Panc1 (cell line): Measurements from ENCODE around the gene MSGN1.

Experiments
- POLR2AphosphoS5 ChIP-seq: IDR thresholded peaks from 2 replicates; pipeline ENCODE4 v1.6.1; 2012; ENCODE audit warnings: mild to moderate bottlenecking, low read depth, low read length, moderate library complexity
- SIN3A ChIP-seq: IDR thresholded peaks from 2 replicates; pipeline ENCODE4 v1.6.1; 2012; ENCODE audit warnings: low read depth, mild to moderate bottlenecking, low read length, moderate library complexity, borderline replicate concordance; ENCODE audit not compliant: insufficient read depth
- TCF7L2 ChIP-seq: IDR thresholded peaks from 2 replicates; pipeline ENCODE4 v1.6.1; 2011; ENCODE audit warnings: mild to moderate bottlenecking, low read depth, low read length, inconsistent platforms
- TF ChIP-seq, protein P1 (sequence below): fragments of 450-650 bp; IDR thresholded peaks from 2 replicates; pipeline ENCODE4 v1.5.1; 2017; ENCODE audit warnings: mild to moderate bottlenecking
- TF ChIP-seq, protein P2 (sequence below), 2 experiments: IDR thresholded peaks; 2 replicates each; pipeline ENCODE4 v1.6.1; 2011 to 2012; ENCODE audit warnings: low read depth in 2 of 2, control low read depth in 1 of 2, low read length in 1 of 2, mild to moderate bottlenecking in 1 of 2, moderate library complexity in 1 of 2; ENCODE audit not compliant: insufficient read depth in 1 of 2

DNA sequence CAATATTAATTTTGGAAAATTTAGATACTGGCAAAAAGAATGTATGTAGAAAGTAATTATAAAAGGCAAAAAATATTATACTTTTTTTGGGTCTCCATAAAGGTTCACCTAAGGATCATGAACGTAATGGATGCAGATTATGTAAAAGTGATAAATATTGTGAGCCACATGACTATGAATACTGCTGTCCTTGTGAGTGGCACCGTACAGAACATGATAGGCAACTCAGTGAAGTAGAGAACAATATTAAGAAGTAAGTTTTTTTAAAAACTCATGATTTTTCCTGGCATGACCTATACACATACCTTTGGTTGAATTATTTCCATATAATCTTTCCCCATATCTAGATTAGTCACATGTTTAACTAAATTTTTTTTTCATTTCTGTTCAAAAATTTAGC, 43.7 kb upstream of the MSGN1 start:
- TF ChIP-seq, protein P1, sequence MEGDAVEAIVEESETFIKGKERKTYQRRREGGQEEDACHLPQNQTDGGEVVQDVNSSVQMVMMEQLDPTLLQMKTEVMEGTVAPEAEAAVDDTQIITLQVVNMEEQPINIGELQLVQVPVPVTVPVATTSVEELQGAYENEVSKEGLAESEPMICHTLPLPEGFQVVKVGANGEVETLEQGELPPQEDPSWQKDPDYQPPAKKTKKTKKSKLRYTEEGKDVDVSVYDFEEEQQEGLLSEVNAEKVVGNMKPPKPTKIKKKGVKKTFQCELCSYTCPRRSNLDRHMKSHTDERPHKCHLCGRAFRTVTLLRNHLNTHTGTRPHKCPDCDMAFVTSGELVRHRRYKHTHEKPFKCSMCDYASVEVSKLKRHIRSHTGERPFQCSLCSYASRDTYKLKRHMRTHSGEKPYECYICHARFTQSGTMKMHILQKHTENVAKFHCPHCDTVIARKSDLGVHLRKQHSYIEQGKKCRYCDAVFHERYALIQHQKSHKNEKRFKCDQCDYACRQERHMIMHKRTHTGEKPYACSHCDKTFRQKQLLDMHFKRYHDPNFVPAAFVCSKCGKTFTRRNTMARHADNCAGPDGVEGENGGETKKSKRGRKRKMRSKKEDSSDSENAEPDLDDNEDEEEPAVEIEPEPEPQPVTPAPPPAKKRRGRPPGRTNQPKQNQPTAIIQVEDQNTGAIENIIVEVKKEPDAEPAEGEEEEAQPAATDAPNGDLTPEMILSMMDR, result no peak
- TF ChIP-seq, protein P2, sequence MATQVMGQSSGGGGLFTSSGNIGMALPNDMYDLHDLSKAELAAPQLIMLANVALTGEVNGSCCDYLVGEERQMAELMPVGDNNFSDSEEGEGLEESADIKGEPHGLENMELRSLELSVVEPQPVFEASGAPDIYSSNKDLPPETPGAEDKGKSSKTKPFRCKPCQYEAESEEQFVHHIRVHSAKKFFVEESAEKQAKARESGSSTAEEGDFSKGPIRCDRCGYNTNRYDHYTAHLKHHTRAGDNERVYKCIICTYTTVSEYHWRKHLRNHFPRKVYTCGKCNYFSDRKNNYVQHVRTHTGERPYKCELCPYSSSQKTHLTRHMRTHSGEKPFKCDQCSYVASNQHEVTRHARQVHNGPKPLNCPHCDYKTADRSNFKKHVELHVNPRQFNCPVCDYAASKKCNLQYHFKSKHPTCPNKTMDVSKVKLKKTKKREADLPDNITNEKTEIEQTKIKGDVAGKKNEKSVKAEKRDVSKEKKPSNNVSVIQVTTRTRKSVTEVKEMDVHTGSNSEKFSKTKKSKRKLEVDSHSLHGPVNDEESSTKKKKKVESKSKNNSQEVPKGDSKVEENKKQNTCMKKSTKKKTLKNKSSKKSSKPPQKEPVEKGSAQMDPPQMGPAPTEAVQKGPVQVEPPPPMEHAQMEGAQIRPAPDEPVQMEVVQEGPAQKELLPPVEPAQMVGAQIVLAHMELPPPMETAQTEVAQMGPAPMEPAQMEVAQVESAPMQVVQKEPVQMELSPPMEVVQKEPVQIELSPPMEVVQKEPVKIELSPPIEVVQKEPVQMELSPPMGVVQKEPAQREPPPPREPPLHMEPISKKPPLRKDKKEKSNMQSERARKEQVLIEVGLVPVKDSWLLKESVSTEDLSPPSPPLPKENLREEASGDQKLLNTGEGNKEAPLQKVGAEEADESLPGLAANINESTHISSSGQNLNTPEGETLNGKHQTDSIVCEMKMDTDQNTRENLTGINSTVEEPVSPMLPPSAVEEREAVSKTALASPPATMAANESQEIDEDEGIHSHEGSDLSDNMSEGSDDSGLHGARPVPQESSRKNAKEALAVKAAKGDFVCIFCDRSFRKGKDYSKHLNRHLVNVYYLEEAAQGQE (IDR thresholded peaks at IDR 0.05; ENCODE audit: insufficient read depth in 1 of 2, low read depth in 2 of 2, low read length in 1 of 2), result no peak
- TF ChIP-seq SIN3A, result no peak
- TF ChIP-seq POLR2AphosphoS5, result no peak
- no peak for TF ChIP-seq TCF7L2
